ENCODE results near the gene PGLYRP4. TPM values are rescaled to one million over a fixed set of nuclear protein-coding genes. Genes with fewer than 3 reads are reported as not detected.
A peak's percentile ranks its signal among the peaks of the same experiment; 100 is the strongest.

The PGLYRP4 gene
- total RNA-seq, 1 experiment from 2014 or later = not detected

DNA sequence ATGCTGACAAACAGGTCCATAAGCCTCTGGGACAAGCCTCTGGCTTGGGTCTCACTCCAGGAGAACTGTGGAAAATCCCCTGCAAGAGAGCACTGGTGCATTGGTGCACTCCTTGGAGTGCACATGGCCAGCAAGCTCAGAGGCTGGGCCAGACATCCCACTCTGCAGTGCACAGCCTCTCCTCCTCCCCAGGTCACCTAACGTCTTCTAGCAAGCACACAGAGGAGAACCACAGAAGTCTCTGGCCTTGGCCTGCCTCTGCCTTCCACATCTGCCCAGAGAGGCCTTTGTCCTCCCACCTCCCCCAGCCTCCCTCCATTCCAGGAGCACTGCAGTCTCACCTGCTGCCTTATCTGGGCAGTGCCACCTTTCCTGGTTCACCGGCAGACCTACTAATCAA is 40.1 kb downstream of the PGLYRP4 start:
- Mint-ChIP-seq H3K27me3 (ENCODE audit: low read depth) (peaks cover 4% of the 10 kb centered on the region), H3K27ac (no peak overlapping the region), H3K9me3 (peaks cover 5% of the 10 kb centered on the region), H3K4me1 (peaks cover 18% of the 10 kb centered on the region), H3K4me3 (no peak overlapping the region), H3K36me3 (no peaks in the 10 kb centered on the region)
- CTCF ChIA-PET = no interaction called here
- POLR2A ChIA-PET = no interaction called here
- ATAC-seq = no peak
- TF ChIP-seq ZNF138 (CRISPR knock-in tag; conservative IDR thresholded peaks at IDR 0.05) = no peak
- no peak for TF ChIP-seq FOXK1 (CRISPR knock-in tag; IDR thresholded peaks at IDR 0.05)
- TF ChIP-seq CREM (CRISPR knock-in tag; IDR thresholded peaks at IDR 0.05) = no peak
- TF ChIP-seq, protein P1, sequence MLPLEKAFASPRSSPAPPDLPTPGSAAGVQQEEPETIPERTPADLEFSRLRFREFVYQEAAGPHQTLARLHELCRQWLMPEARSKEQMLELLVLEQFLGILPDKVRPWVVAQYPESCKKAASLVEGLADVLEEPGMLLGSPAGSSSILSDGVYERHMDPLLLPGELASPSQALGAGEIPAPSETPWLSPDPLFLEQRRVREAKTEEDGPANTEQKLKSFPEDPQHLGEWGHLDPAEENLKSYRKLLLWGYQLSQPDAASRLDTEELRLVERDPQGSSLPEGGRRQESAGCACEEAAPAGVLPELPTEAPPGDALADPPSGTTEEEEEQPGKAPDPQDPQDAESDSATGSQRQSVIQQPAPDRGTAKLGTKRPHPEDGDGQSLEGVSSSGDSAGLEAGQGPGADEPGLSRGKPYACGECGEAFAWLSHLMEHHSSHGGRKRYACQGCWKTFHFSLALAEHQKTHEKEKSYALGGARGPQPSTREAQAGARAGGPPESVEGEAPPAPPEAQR (CRISPR knock-in tag; IDR thresholded peaks at IDR 0.05) = no peak
- no peak for TF ChIP-seq SMAD3 (CRISPR knock-in tag; IDR thresholded peaks at IDR 0.05; ENCODE audit: borderline replicate concordance)
- no peak for TF ChIP-seq ATF1 (CRISPR knock-in tag; IDR thresholded peaks at IDR 0.05)
- TF ChIP-seq SP1 (CRISPR knock-in tag; conservative IDR thresholded peaks at IDR 0.05) = no peak
- no peak for TF ChIP-seq PRRX2 (CRISPR knock-in tag; IDR thresholded peaks at IDR 0.05)
- no peak for TF ChIP-seq NR1H2 (CRISPR knock-in tag; IDR thresholded peaks at IDR 0.05)
- no peak for DNase-seq (ENCODE audit: low spot score)

DNA sequence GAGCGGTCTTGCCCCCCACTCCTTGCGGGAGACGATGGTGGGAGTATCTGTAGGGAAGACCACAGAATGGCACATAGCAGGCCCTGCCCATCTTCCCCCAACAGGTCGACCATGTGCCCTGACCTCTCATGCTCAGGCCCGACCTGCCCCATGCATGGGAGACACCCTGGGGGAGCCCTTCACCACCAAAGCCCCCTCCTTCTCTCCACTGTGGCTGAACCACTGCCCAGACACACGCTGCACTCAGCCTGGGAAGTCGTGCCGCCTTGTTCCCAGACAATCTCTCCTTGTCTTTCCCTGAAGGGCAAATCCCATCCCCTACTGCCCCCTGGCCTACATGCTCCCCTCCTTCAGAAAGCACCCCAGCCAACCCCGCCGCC is 41.4 kb downstream of the PGLYRP4 start:
- no peak overlapping the region for H3K27ac Mint-ChIP-seq
- H3K36me3 Mint-ChIP-seq = no peaks in the 10 kb centered on the region
- no peak overlapping the region for H3K4me3 Mint-ChIP-seq
- no peak for DNase-seq (ENCODE audit: low spot score)
- peaks cover 18% of the 10 kb centered on the region for H3K4me1 Mint-ChIP-seq
- ATAC-seq = no peak
- ChIA-PET CTCF (interaction anchor here (1.3 kb wide), 1 partner anchor 46 kb away, joined by 3 read pairs; no protein-coding TSS in a partner anchor), POLR2A (no interaction called here)
- H3K27me3 Mint-ChIP-seq (ENCODE audit: low read depth) = no peaks in the 10 kb centered on the region
- no peaks in the 10 kb centered on the region for H3K9me3 Mint-ChIP-seq
- TF ChIP-seq, protein P2, sequence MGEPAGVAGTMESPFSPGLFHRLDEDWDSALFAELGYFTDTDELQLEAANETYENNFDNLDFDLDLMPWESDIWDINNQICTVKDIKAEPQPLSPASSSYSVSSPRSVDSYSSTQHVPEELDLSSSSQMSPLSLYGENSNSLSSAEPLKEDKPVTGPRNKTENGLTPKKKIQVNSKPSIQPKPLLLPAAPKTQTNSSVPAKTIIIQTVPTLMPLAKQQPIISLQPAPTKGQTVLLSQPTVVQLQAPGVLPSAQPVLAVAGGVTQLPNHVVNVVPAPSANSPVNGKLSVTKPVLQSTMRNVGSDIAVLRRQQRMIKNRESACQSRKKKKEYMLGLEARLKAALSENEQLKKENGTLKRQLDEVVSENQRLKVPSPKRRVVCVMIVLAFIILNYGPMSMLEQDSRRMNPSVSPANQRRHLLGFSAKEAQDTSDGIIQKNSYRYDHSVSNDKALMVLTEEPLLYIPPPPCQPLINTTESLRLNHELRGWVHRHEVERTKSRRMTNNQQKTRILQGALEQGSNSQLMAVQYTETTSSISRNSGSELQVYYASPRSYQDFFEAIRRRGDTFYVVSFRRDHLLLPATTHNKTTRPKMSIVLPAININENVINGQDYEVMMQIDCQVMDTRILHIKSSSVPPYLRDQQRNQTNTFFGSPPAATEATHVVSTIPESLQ (CRISPR knock-in tag; IDR thresholded peaks at IDR 0.05) = no peak
- TF ChIP-seq ZNF138 (CRISPR knock-in tag; conservative IDR thresholded peaks at IDR 0.05) (no peak), NFATC4 (CRISPR knock-in tag; IDR thresholded peaks at IDR 0.05) (no peak), ELF4 (CRISPR knock-in tag; IDR thresholded peaks at IDR 0.05; ENCODE audit: low read depth) (no peak), SMAD3 (CRISPR knock-in tag; IDR thresholded peaks at IDR 0.05; ENCODE audit: borderline replicate concordance) (no peak), ZNF121 (CRISPR knock-in tag; IDR thresholded peaks at IDR 0.05) (no peak)
- TF ChIP-seq, protein P3, sequence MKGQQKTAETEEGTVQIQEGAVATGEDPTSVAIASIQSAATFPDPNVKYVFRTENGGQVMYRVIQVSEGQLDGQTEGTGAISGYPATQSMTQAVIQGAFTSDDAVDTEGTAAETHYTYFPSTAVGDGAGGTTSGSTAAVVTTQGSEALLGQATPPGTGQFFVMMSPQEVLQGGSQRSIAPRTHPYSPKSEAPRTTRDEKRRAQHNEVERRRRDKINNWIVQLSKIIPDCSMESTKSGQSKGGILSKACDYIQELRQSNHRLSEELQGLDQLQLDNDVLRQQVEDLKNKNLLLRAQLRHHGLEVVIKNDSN (CRISPR knock-in tag; IDR thresholded peaks at IDR 0.05) = no peak
- TF ChIP-seq, protein P4, sequence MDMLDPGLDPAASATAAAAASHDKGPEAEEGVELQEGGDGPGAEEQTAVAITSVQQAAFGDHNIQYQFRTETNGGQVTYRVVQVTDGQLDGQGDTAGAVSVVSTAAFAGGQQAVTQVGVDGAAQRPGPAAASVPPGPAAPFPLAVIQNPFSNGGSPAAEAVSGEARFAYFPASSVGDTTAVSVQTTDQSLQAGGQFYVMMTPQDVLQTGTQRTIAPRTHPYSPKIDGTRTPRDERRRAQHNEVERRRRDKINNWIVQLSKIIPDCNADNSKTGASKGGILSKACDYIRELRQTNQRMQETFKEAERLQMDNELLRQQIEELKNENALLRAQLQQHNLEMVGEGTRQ (CRISPR knock-in tag; IDR thresholded peaks at IDR 0.05) = no peak
- TF ChIP-seq, protein P5, sequence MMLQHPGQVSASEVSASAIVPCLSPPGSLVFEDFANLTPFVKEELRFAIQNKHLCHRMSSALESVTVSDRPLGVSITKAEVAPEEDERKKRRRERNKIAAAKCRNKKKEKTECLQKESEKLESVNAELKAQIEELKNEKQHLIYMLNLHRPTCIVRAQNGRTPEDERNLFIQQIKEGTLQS (CRISPR knock-in tag; conservative IDR thresholded peaks at IDR 0.05) = no peak

DNA sequence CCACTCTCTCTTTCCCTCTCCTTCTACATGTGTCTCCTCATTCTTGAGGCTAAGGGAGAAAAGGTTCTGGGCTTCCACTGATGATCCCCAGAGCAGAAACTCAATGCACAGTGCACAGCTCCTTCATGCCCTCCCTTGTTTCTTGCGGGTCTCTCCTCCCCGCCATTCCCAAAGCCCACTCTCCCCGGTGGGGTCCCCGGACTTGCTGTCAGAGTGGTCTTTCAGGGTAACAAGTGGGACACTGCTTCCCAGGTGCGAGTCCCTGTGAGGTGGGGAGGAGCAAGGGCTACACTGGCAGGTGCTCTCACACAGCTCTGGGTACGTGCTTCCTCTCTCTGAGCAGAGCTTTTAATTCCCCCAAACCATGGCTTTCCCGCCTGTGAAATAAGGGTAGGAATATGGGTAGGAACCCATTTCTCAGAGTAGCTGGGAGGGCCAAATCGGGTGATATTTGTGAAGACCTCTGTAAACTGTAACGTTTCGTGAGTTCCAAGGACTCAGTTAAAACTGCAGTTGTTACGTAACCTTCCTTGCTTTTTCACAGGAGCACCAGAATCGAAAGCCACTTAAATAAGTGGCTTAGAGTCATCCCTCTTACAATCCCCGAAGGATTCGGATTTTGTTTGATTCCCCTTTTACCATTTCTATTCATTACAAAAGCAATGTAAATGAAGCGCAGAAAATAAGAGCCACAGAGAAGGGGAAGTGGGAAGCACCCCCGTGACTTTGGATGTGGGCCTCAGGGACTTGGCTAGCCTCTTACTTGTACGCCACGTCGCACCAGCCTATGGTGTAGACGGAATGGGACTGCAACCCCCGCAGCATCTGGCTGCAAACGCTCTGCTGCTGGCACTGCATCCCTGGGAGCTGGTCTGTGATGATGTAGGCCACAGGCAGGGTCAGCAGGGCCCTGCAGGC is 42.1 kb downstream of the PGLYRP4 start:
- Mint-ChIP-seq H3K36me3 (no peaks in the 10 kb centered on the region), H3K4me1 (peaks cover 18% of the 10 kb centered on the region), H3K27ac (no peak overlapping the region), H3K27me3 (ENCODE audit: low read depth) (no peaks in the 10 kb centered on the region), H3K9me3 (no peaks in the 10 kb centered on the region), H3K4me3 (no peak overlapping the region)
- TF ChIP-seq, protein P6, sequence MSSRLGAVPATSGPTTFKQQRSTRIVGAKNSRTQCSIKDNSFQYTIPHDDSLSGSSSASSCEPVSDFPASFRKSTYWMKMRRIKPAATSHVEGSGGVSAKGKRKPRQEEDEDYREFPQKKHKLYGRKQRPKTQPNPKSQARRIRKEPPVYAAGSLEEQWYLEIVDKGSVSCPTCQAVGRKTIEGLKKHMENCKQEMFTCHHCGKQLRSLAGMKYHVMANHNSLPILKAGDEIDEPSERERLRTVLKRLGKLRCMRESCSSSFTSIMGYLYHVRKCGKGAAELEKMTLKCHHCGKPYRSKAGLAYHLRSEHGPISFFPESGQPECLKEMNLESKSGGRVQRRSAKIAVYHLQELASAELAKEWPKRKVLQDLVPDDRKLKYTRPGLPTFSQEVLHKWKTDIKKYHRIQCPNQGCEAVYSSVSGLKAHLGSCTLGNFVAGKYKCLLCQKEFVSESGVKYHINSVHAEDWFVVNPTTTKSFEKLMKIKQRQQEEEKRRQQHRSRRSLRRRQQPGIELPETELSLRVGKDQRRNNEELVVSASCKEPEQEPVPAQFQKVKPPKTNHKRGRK (CRISPR knock-in tag; IDR thresholded peaks at IDR 0.05; ENCODE audit: borderline replicate concordance) = no peak
- TF ChIP-seq TP53 (CRISPR knock-in tag; IDR thresholded peaks at IDR 0.05) (no peak), PRRX2 (CRISPR knock-in tag; IDR thresholded peaks at IDR 0.05) (no peak), SP1 (CRISPR knock-in tag; conservative IDR thresholded peaks at IDR 0.05) (no peak), MXD4 (CRISPR knock-in tag; IDR thresholded peaks at IDR 0.05; ENCODE audit: borderline replicate concordance) (no peak), JUN (CRISPR knock-in tag; IDR thresholded peaks at IDR 0.05) (no peak), JAZF1 (CRISPR knock-in tag; IDR thresholded peaks at IDR 0.05) (no peak), CREB1 (CRISPR knock-in tag; IDR thresholded peaks at IDR 0.05) (no peak), IRF2 (CRISPR knock-in tag; IDR thresholded peaks at IDR 0.05; ENCODE audit: borderline replicate concordance, low read depth) (no peak)
- peak; percentile 44; the same call in 1 of the 2 replicates for ATAC-seq
- POLR2A ChIA-PET = no interaction called here
- DNase-seq (ENCODE audit: low spot score) = no peak
- CTCF ChIA-PET = interaction anchor here (1.2 to 2.1 kb wide), 3 partner anchors 14 to 47 kb away, joined by 3 to 6 read pairs (median 3); no protein-coding TSS in a partner anchor
